ENCODE measurements around the gene ARRDC3.
A peak's percentile ranks its signal among the peaks of the same experiment; 100 is the strongest.

ARRDC3 gene

DNA sequence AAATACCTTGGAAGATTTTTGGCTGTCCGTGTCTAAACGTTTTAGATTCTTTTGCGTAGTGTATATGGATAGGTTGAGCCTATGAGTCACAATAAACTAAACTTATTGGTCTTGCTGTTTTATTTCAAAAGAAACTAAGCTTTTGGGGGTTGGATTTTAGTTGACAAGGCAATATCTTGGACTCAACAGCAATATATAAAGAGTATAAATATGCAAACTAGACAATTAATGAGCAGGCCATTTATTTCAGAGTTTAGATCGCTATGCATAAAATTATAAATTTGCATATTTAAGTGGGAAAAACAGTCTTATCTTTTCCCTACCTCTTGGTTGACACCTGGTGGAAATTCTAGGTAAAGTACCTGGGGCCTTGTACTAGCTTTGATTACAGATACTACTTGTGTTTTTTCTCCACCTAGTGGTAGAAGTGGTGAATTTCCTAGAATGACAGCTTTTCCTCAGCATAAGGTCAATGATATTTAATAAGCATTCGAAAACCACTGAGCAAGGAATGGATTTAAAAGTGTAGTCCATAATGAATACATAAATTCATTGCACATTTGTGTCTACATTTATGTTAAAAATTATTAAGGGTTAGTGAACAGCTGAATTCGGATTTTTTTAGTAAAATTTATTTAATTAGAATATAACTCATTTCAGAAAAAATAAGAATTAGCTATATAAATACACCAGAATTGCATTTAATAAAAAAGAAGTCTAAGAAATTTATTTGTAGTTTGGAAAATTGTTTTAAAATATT is 1.7 kb upstream of the ARRDC3 start:
- DNase-seq = no peak

DNA sequence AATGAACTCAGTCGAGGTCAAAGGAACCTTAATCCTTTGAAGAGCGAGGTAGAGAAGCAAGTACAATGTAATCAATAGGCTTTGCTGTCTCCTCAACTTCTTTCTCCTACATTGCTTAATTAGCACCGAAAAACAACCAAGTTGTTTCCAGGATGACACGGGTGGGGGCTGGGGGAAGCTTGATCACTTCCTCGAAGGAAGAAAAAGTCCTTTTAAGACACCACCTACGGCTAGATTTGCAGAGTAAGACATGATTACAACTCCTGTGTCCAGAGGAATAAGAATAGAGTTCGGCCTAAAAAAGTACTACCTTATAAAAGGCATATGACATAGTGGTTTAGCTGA is 811 bp upstream of the ARRDC3 start:
- no peak for DNase-seq

DNA sequence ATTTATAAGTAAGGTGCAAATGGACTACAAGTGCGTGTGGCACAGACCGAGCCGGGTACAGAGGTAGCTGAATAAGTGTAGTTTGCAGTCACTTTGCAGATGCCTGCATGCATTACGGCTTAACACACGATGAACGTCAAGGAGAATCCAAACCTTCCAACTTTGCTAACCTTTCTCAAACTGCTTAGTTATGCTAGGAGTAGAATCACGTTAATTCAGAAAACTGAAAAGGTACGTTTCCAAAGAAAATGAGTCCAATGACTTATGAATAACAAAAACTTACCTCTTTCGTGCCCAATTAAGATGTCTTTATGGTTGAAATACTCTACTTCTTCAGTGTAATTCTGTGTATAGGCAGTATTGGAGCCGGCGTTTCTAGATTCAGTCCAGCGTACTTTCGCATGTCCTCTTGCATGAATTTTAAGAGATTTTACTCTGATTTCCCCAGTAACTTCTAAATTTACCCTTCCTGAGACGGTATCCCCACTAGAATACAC is 539 bp downstream of the ARRDC3 start:
- no peak for DNase-seq

DNA sequence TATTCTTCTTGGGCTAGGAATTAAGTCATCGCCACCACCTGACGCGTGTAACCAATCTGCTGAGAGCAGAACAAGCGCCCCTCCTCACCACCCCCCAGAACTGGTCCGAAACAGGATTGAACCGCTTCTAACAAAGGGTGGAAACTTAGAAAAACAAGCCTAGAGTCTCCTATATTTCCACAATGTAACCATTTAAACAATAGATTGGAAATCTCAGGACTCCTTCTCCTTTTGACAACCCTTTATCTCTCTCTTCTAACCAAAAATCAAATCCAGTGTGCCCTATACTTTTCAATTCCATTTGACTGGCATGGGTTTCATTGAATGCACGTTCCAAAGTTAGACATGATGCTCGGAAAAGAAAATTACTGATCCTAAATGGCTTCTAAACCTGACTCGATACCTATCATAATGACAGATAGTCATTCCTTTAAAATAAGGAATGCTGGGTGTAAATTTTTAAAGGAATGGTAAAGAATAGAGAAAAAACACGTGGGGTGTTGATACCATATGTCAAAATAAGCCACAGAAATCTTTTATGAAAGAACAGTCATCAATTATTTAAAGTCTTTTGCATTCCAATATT is 1.2 kb downstream of the ARRDC3 start:
- DNase-seq = no peak

DNA sequence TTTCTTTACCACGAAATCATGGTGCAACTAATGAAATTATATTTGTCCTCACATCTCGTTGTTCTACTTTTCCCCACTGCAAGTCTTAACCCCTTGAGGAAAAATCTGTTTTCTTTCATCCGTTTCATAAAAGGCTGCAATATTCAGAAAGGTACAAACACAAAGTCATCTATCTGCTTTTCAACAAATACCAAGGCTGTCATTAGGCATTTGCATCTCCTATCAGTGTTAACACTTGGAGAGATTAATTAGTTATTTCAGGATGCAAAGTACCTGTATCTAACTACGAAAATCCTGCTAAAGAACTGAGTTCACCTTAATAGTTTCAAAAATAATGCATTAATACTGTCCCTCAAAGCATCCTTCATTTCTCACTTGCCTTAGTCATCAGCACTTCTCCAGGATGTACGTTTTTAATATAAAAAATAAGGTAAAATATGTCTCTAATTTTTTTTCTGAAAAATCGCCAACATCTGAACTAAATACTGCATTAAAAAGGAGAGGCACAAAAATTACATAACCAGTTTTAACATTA is 1.8 kb downstream of the ARRDC3 start:
- DNase-seq = no peak

DNA sequence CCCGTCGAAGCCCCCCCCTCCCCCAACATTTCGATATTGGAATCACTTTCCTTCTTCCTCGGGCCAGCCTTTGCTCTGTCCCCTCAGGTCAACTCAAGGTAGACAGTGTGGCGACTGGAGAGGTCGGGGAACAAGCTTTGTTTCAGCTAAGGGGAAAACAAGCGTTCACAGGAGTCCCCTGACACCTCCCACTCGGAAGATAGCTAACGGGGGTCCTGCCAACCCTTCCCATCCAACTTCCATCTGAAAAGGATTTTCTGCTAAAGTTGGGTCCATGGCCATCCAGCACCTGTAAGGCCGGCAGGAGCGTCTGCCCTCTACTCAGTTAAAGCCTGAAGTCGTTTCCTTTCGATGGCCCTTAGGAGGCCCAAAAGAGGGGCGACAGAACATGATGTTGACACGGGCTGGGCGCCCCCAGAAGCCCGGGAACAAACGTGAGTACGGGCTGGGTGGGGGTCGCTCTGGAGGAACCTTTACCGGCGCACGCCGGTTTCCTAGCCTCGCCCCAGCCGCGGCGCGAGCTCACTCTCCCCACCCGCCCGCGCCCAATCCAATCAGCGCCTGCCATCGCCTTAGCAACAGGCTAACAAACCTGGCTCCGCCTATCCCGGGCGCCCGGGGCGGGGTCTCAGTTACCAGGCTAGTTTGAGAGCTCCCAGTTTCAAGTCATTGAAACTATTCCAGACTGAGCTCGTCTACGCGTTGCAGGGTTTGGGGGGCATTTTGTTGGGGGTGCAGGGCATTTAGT is 2.5 kb downstream of the ARRDC3 start:
- peak; percentile 77 for DNase-seq

DNA sequence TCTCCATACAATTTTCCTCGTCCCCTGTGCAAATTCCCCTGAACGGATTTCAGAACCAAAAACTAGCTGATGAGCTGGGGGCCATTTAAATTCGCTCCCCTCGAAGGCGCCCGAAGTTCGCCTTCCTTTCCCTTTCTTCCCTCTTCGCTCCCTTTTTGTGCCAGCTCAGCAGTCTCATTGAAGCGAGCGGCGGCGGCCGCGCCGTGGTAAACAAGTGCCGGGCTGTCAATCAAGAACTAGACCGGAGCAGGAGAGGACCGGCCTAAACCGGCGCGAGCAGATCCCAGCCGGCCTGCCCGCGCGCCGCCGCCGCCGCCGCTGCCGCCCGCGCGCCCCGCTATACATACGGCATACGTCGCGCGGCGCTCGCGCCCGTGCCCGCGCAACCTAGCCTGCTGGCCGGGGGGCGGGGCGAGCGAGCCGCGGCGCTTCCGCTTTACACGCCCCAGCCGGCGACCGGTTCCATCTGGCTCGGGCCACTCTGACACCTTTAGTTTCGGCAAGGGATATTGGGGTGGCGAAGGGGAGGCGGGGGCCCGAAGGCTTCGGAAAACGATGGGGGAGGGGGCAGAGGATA is 3.1 kb downstream of the ARRDC3 start:
- peak; percentile 65 for DNase-seq

DNA sequence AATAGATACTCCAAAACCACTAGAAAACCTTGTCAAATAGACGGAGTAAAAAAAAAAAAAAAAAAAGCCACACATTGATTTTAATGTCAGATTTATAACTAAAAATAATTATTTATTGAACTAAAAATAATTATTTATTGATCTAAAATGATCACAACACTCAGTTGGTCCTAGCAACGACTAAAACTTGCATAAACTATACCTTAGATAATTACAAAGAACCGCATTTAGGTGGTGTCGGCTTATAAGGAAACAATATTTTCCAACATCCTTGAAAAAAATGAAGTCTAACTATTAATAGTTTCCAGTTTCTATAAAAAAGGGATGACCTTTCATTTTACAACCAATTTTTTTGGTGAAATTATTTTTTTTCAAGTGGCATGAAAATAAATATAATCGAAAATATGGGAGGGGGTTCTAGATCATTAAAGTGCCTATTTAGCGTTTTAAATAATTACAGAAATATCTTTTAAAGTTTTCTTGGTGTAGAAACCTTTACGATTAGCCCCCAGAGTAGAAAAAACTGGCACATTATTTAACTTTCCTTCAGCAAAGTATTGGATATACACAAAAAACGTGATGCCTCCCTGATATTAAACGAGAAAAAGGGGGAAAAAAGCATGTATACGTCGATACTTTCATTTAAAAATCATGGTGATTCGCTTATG is 3.7 kb downstream of the ARRDC3 start:
- no peak for DNase-seq

DNA sequence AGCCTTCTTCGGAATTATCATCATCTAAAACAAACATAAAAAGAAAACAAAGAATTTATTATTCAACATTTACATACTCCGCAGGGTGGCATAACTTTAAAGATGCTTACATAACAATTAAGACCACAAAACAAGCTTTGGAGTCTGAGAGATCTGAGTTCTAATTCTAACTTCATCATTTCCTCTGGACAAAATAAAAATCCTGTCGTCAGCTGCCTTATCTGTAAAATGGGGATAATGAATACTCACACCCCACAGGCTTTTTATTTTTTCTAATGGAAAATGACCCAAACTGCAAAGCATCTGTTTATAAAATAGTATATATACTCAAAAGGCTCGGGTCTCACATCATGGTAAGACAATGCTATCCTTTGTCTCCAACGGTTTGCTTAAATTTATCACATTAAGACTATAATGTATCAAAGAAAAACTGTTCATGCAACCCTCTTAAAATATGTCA is 4.3 kb downstream of the ARRDC3 start:
- DNase-seq = no peak

DNA sequence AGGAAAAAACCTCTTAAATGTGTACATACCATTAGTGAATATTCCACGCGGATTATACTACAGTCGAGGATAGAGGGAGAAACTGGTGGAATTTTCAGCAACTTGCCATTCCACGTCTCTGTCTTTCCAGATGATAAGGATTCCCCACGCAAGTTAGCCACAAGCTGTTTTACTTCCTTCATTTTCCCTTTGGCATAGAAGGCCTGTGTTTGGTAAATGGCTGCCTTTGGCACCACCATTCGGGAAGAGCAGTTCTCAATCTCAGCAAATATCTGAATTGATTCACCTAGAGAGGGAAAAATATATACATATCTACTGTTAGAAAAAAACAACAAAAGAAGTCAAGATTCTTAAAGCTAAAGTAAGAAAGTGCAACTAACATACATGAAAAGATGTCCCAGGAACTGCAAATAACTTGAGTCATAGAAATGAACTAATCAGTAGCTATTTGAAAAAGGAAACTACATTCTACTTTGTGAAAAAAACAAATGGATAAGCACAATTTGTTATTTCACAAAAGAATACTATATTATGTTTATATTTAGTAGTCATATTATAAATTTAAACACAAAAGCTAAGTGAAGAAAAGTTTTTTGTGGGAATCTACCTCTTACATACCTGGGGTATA is 8.1 kb downstream of the ARRDC3 start:
- DNase-seq = no peak

DNA sequence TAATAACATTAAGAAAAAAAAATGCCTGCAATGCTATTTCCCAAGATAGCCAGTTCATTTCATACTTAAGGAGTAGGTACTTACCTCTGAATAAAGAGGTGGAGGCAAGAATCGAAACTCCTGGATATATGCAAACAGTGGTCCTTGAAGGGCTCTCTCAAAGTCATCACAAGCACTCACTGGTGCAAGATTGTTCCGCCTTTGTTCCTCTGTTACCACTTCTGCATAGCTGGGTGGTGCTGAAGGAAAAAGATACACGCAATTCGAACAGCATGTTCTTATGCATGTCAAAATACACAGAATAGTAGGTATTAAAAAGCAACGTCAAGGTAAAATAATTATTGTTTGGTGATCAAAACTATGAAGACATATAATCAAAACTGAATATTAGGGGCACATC is 9.5 kb downstream of the ARRDC3 start:
- DNase-seq = no peak

DNA sequence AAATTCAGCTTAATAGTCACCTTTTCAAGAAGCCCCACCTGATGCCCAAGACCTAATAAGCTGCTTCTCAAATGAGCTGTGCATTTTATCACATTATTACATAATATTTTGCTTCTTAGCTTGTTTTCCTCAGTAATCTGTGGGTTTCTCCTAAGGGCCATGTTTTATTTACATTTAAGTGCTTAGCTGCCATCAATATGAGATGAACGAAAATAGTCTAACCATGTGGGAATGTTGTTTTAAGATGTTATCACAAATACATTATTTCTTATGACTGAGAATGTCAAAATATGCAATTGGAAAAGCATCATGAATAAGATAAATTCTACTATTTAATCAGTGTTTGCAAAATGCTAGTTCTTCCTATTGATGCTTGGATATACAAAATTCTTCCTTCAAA is 10.1 kb downstream of the ARRDC3 start:
- DNase-seq = no peak

DNA sequence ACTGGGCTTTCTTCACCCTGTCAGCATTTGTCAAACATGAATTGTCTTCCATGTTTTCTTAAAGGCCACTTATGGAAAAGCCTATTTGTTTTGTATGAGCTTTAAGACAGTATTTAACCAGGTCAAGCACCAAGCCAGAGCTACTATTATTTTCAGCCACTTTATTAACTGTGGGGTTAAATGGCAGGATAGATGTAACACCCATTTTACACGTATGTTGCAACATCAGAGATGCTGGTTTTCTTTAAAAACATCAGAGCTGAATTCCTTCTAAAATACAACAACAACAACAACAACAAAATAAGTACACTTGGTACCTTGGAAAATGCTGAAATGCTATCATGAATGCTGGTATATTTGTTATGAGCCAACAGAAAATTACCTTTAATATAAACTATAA is 13.6 kb downstream of the ARRDC3 start:
- no peak for DNase-seq

DNA sequence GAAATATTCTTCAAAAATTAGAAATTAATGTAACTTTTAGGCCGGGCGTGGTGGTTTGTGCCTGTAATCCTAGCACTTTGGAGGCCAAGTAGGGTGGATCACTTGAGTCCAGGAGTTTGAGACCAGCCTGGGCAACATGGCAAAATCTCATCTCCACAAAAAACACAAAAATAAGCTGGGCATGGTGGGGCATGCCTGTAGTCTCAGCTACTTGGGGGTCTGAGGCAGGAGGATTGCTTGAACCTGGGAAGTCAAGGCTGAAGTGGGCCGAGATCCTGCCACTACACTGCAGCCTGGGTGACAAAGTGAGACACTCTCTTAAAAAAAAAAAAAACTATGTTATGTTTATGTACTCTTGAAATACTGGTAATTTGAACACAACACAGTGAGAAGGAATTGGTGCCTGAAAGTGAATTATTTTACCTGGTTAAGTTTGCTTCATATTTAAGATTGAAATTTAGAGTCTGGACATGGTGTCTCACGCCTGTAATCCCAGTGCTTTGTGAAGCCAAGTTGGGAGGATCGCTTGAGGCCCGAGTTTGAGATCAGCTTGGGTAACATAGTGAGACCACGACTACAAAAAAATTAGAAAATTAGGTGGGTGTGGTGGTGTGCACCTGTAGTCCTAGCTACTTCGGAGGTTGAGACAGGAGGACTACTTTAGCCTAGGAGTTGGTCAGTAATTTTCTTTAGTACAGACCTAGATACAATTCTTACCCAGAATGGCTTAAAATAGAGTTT is 15.0 kb downstream of the ARRDC3 start:
- no peak for DNase-seq

DNA sequence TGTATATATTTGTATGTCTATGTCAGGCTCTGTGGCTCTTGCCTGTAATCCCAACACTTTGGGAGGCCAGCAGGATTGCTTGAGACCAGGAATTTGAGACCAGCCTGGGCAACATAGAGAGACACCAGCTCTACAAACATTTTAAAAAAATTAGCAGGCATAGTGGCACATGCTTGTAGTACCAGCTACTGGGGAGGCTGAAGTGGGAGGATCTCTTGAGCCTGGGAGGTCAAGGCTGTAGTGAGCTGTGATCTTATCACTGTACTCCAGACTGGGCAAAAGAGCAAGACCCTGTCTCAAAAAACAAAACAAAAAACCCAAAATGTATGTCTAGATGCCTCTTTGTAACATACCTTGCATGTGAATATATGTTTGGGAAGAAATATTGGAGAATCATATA is 15.8 kb downstream of the ARRDC3 start:
- no peak for DNase-seq

DNA sequence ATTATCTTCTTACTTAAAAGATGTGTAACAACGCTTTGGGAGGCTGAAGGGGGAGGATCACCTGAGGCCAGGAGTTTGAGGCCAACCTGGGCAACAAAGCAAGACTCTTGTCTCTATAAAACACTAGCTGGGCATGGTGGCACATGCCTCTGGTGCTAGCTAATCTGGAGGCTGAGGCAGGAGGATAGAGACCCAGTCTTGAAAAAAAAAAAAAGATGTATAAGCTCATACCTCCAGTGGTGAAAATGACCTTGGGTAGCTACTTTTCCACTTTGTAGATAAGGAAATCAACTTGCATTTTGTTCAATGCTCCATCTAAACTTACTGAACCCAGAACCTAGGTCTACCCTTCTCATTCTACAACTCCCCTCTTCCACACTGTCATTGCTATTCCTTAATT is 16.6 kb downstream of the ARRDC3 start:
- DNase-seq = no peak

DNA sequence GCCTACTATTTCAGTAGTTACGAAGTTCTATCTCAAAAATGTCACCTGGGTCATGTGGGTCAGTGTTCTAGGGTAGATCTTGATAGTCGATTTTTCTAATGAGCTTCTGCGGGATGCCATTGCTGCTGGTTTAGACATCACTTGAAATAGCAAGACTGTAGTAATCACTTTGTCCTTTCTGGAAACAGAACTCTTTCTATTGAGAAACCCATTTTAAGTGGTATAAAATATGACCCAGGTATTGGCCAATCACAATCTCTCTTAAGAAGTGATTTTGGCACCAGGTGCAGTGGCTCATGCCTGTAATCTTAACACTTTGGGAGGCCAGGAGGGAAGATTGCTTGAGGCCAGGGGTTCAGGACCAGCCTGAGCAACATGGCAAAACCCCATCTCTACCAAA is 17.6 kb downstream of the ARRDC3 start:
- no peak for DNase-seq

DNA sequence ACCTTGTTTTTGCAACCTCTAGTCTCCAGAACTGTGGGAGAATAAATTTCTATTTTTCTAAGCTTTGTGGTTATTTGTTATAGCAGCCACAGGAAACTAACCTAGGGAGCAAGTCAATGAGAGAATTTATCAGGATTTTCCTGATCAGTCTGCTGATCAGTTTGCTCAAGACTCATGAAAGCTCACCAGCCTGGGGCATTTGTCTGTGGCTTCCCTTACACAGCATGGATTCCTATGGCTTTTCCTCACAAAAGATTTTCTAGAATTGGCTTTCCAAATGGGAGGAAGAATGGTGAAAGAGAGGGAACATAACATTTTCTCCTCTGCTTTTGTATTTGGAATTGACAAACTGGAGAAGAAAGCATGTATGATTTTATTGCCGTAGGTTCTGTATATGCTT is 20.2 kb downstream of the ARRDC3 start:
- DNase-seq = no peak

DNA sequence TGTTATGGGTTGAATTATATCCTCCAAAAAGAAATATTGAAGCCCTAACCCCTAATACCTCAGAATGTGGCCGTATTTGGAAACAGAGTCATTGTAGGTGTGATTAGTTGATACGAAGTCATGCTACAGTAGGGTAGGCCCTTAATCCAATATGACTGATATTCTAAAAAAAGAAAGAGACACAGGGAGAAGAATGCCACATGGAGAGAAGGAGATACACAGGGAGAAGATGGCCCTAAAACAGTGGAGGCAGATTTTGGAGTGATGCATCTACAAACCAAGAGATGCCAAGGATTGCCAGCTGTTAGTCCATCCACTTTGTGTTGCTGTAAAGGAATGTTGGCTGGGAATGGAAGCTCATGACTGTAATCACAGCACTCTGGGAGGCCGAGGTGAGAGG is 21.3 kb downstream of the ARRDC3 start:
- no peak for DNase-seq

DNA sequence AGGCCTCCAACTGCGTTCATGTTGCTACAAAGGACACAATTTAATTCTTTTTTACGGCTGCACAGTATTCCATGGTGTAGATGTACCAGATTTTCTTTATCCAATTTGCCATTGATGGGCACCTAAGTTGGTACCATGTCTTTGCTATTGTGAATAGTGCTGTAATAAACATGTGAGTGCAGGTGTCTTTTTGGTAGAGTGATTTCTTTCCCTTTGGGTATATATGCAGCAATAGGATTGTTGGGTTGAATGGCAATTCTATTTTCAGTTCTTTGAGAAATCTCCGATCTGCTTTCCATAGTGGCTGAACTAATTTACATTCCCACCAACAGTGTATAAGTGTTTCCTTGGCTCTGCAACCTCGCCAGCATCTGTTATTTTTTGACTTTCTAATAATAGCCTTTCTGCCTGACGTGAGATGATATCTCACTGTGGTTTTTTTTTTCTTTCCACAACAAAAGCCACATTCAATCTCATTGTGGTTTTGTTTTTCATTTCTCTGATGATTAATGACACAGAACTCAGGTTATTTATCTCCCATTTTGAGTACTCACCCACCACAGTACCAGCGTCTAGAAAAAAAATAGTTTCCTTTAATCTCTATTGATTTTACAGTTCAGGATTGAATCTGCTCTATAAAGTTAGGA is 21.9 kb downstream of the ARRDC3 start:
- DNase-seq = no peak

DNA sequence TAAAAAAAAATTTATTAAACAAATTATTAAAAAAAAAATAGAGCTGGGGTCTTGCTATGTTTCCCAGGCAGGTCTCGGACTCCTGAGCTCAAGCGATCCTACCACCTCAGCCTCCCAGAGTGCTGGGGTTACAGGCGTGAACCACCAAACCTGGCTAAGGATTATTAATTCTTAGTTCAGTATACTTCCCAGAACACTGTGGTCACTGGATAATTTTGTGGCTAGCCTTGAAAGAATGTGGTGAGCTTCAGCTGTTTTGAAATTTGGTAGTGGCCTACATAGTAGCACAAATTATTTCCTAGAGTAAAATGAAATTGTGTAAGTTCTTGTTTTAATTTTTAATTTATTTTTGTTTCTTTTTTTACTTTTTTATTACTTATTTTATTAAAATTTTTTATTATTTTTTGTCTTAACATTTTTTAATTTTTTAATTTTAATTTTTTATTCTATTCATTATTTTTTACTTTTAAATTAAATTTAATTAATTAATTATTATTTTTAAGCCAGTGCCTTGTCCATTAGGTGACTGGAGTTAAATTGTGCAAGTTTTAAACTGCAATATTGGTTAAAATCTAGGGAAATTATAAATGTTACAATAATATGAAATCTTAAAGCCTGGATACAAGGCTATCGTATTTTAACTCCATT is 23.0 kb downstream of the ARRDC3 start:
- no peak for DNase-seq

All from GOT3 (cell line).